ENCODE data around the gene VPS26C.
"Not testable (repeated sequence)": the region's sequence is repeated elsewhere in the genome, so short reads cannot be mapped to it uniquely, and the experiment has no call there.

Gene VPS26C

GRCh38 chr21:37227071-37228002 lies 39.8 kb downstream of the VPS26C start:
- DNase-seq, result no peak

GRCh38 chr21:37226041-37226920 lies 40.9 kb downstream of the VPS26C start:
- DNase-seq, result no peak

DNA sequence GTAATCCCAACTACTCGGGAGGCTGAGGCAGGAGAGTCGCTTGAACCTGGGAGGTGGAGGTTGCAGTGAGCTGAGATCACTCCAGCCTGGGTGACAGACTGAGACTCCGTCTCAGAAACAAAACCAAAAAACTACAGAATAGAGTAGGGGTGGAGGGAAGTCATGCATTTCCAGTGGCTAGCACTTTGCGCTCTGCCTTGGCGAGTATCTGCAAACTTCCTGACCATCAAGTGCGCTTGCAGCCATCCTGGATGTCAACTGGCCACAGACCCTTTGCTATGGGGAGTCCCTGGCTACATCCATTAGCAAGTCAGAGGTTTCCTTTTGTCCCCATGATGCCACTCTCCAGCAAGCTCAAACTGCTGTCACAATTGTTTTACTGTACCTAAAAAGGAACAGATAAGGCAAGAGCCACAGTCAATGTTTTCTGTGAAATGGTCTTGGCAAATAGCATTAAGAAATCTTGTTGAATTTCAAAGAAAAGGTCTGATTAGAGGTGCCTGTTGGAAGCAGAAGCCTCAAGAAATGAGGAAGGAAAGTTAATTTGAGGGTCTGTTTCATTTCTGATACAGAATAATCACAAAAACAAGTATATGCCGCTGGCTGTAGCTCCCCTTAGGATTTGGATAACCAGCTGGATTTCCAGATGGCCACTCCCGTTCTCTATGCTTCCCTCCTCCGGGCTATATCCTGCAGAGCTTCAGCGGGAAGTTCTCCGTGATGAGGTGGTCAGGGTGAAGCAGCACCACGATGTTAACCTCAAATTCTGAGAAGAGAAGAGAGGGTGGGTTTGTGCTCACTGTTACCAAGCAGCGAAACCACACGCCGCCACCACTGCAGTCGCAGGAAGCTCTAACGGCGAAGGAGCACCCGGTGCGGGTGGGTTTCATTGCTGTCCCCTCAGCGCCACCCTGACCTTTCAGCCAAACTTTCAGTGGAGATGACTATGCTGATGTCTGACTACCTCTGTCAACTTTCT lies 42.0 kb downstream of the VPS26C start:
- DNase-seq, result no peak

GRCh38 chr21:37223804-37224345 lies 43.3 kb downstream of the VPS26C start:
- DNase-seq, result no peak

- not testable (repeated sequence) for DNase-seq
These were observed 44.9 kb downstream of the VPS26C start for GRCh38 chr21:37222248-37222647.

GRCh38 chr21:37220981-37221664 lies 46.0 kb downstream of the VPS26C start:
- peak; percentile 78 for DNase-seq

- no peak for DNase-seq
These were observed 46.6 kb downstream of the VPS26C start for GRCh38 chr21:37220433-37220980.

DNA sequence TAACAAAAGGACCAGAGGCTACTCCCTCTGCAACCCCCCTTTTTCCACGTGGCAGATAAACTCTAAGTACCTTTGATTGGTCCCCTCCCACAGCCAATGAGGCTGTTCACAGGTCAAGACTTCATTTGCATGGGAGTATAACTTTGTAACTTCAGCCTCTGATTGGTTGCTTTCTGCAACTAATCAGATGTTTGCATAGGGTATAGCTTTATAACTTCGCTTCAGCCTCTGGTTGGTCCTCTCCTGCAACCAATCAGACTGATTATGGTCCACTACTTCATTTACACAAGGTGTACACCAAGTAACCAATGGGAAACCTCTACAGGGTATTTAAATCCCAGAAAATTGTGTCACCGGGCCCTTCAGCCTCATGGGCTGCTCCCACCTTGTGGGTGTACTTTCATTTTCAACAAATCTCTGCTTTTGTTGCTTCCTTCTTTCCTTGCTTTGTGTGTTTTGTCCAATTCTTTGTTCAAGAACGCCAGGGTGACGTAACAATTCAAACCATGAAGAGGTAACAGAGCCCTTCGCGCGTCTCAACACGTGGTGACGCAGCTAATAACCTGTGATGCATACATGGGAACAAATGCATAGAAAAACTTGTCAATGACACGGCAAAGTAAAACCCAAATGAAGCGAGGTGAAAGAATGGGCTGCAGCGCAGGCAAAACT lies 47.2 kb downstream of the VPS26C start:
- DNase-seq, result no peak

- DNase-seq, result no peak
These were observed 52.2 kb downstream of the VPS26C start for GRCh38 chr21:37214952-37215351.

- DNase-seq, result no peak
These were observed 56.3 kb downstream of the VPS26C start for GRCh38 chr21:37210799-37211198.

DNA sequence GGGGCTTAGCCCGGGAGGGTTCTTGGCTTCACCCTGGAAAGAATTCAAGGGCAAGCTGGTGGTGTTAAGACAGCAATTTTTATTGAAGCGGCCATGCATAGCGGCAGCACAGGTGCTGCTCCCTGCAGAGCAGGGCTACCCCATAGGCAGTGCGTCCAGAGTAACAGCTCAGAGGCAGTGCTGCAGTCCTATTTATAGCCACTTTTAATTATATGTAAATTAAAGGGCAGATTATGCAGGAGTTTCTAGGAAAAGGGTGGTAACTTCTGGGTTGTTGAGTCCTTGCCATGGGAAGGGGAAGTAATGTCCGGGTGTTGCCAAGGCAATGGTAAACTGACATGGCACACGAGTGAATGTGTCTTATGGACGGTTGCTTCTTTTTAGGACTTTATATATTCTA lies 57.0 kb downstream of the VPS26C start:
- no peak for DNase-seq

DNA sequence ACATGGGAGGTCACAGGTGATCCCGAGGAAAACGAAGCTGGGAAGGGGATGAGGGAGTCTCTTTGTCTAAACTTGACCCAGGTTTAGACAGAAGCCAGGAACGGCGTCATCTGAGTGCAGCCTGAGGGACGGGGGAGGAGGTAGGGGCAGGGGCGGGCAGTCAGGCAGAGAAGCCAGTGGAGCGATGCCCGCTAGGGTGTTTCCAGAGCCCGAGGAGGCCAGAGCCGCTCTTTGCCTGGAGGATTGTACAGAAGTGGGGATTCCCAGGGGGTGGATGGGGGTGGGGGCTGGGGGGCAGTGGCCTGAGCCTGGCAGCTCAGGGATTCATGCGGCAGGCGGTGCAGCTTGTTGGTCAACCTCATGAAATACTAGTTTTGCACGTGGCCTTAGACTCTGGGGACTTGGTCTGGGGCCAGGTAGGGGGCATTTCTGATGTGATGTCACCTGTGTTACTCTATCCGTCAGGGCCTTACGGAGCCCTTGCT lies 58.4 kb downstream of the VPS26C start:
- no peak for DNase-seq

DNA sequence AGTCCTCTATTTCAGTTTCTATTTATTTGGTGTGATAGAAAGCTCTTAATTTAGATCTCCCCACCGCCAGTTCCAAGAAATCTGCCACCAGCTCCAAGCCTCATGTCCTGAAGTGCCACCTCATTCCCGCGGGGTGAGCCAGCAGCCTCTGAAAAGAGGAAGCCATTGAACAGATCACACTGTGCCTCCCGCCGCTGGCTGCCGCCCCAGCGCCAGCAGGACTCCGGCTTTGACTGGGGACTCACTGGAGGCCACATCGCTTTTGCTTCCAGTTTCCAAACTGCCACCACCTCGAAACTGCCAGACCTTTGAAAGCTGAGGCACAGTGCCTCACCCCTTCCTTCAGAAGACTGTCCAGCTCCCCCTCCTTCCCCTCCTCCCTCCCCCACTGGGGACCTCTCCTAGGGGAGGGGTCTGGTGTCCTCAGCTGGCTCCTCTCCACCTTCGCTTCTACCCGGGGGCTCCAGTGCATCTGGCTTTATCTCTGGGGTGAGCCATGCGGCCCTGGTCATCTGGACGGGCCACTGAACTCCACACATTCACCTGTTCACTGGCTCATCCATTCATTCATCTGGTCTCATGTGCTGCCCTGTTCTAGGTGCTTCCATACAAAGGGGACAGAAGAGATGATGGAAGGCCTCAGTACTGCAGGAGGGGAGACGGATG lies 58.9 kb downstream of the VPS26C start:
- DNase-seq, result peak; percentile 63

- DNase-seq, result peak; percentile 52
These were observed 59.6 kb downstream of the VPS26C start for GRCh38 chr21:37207441-37208009.

GRCh38 chr21:37206496-37206895 lies 60.6 kb downstream of the VPS26C start:
- no peak for DNase-seq

GRCh38 chr21:37204580-37204979 lies 62.6 kb downstream of the VPS26C start:
- DNase-seq, result no peak

DNA sequence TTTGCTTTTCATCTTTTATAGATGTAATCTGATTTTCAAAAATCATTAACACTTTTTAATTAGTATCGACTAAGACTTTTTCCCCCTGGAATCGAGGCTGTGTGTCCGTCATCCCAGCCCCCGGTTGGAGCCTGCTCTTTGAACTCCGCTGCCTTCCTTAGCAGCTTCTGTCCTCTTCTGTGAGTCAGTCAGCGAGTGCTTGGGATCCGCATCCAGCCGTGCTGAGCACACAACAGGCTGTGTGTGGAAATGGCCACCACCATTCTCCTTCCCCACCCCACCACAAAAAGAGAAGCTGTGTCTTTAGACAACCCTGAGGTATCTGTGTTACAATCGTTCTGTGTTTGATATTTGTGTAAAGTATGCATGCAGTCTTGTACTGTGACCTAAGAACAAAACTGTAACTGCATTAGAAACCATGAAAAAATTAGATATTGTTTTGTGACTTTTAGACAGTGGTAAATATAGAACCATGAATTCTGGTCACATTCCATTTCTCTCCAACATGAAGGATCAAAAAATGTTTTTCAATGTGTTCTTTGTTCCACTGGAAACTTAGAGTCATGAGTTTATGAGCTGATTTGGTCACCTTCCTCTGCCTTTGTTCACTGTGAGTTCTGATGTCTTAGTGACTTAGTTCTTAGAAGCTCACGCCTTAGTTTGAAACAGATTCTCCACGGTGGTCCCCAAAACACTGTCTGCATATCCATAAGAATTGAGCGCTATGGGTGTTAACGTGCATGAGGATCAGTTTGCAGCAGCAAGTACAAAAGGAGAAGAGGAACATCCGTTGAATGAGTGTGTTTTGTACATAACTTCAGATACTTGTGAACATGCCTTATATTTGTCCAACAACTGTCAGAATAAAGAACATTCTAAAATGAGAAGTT lies 64.7 kb downstream of the VPS26C start:
- no peak for DNase-seq
